Mucosa of stomach (tissue), 1 donor: ENCODE measurements around the gene TBCA.
"Not testable (repeated sequence)": the region's sequence is repeated elsewhere in the genome, so short reads cannot be mapped to it uniquely, and the experiment has no call there.

Experiments used
- H3K27me3 ChIP-seq: one replicate; pipeline ENCODE4 v1.7.0; 2013; ENCODE audit warnings: mild to moderate bottlenecking, low read length; ENCODE audit not compliant: control insufficient read depth, insufficient read depth
- H3K36me3 ChIP-seq: one replicate; pipeline ENCODE4 v1.7.0; 2013; ENCODE audit warnings: low read length; ENCODE audit not compliant: control insufficient read depth, insufficient read depth
- H3K4me1 ChIP-seq: one replicate; pipeline ENCODE4 v1.7.0; 2013; ENCODE audit warnings: mild to moderate bottlenecking, low read length; ENCODE audit not compliant: control insufficient read depth, insufficient read depth
- H3K4me3 ChIP-seq: one replicate; pipeline ENCODE4 v1.7.0; 2013; ENCODE audit warnings: low read length
- H3K9ac ChIP-seq: one replicate; pipeline ENCODE4 v1.7.0; 2013; ENCODE audit warnings: mild to moderate bottlenecking, low read length, moderate library complexity
- H3K9me3 ChIP-seq: one replicate; pipeline ENCODE4 v1.7.0; 2013; ENCODE audit warnings: mild to moderate bottlenecking, low read length, moderate library complexity; ENCODE audit not compliant: control insufficient read depth
- donor health status: Pancreatic carcinoma.

Gene TBCA

DNA sequence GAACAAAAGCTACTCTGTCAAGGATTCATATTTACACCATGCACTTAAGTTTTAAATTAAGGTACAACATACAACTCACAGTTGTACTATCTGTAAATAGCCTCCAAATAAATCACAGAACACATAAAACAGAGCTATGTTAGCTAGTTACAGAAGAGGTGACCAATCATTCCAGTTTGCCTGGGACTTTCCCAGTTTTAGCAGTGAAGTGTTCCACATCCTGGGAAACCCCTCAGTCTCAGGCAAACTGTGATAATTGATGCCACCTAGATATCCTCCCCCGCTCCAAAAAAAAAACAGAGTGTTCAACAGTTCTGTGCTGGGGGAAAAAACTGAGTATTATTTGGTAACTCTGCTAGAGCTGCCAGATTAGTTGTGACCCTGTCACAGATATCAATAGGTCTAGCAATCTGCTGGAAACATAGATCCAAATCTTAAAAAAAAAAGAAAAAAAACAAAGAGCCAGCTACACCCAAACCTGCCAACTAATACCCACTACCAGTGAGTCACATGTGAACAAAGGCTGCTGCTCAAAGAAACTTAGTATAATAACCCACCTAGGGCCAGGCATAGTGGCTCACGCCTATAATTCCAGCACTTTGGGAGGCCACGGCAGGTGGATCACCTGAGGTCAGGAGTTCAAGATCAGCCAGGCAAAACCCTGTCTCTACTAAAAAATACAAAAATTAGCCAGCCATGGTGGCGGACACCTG is 5.7 kb downstream of the TBCA start:
- Histone ChIP-seq H3K4me1 (peaks cover 8% of the 10 kb centered on the region), H3K9ac (no peak overlapping the region), H3K27me3 (no peaks in the 10 kb centered on the region), H3K9me3 (no peaks in the 10 kb centered on the region), H3K4me3 (no peak overlapping the region), H3K36me3 (no peaks in the 10 kb centered on the region)

DNA sequence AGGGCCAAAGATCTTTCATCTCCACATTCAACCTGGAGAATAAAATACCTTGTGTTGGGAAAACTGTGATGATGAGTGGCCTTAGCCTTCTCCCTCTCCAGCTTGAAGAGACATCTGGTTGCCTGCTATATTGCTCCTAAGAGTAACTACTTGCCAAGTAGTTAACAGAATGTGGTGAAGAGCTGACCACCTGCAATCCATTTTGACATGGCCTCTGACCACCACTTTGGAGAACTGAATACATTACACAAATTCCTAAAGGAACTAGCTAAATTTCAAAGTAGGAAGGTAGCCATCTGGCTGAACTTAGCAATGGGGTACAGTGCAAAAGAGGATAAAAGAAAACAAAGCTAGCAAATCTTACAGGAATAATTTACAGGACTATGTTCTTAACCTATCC is 7.2 kb downstream of the TBCA start:
- H3K4me3 ChIP-seq = no peak overlapping the region
- no peak overlapping the region for H3K9ac ChIP-seq
- H3K9me3 ChIP-seq = no peaks in the 10 kb centered on the region
- no peaks in the 10 kb centered on the region for H3K27me3 ChIP-seq
- H3K36me3 ChIP-seq = no peaks in the 10 kb centered on the region
- H3K4me1 ChIP-seq = peaks cover 4% of the 10 kb centered on the region

DNA sequence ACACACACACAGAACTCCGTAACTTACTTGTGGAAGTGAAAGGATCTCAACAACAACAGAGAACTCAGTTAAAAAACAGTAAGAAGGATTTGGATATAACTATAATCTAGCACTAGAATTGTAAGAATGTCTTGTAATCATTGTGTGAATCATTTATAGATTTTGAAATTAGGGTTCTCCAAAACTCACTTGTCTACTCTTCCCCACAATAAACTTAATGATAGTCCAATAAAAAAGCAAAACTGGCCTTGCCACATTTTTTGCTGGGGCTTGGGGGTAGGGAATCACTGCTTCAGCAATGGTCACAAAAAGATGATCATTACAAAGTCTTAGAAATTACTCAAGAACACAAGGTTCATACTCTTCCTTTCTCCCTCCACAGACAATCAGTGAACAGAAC is 8.8 kb downstream of the TBCA start:
- Histone ChIP-seq H3K4me3 (no peak overlapping the region), H3K27me3 (no peaks in the 10 kb centered on the region), H3K4me1 (peaks cover 4% of the 10 kb centered on the region), H3K36me3 (no peaks in the 10 kb centered on the region), H3K9ac (no peak overlapping the region), H3K9me3 (no peaks in the 10 kb centered on the region)

DNA sequence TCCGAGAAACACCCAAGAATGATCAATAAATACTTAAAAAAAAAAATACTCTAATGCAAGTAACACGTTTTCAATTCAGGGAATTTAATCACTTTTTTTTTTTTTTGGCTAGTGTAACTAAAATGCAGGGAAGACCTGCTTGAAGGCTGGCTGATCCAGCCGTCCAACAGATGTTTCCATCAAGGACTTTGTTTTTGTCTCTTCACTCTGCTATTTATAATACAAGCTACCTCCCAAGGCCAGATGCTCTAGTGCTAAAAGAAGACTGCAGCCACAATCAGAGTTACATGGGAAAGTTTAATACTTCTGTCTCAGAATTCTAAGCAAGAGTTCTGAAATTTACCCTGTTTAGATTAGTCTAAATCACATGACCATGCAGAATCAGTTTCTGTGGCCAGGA is 14.5 kb downstream of the TBCA start:
- H3K4me3 ChIP-seq = no peak overlapping the region
- H3K27me3 ChIP-seq = no peaks in the 10 kb centered on the region
- no peaks in the 10 kb centered on the region for H3K36me3 ChIP-seq
- H3K9ac ChIP-seq = no peak overlapping the region
- H3K9me3 ChIP-seq = no peaks in the 10 kb centered on the region
- H3K4me1 ChIP-seq = no peaks in the 10 kb centered on the region

DNA sequence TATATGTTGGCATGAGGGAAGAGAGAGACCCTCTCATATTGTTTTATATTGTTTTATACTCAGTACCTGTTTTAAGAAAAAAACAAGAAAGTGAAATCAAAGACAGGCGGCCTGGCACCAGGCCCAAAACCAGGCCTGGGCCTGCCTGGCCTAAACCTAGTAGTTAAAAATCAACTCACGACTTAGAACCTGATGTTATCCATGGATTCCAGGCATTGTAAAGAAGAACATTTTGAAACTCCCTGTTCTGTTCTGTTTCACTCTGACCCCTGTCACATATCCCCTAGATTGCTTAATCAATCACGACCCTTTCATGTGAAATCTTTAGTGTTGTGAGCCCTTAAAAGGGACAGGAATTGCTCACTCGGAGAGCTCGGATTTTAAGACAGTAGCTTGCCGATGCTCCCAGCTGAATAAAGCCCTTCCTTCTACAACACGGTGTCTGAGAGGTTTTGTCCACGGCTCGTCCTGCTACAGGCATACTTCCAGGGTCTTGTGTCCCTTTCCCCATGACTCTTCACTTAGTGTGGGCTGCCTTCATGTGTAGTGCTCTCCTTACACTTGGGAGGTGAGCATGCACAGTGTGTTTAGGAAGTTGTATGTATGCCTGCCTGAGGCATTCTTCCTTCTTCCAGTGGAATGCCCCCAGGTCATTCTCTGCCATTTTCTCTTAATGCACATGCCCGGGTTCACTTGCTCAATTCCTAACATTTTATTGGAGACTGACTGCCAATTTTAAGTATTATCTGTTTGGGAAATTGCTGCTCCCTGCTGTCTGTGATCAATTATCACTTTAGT is 17.8 kb downstream of the TBCA start:
- Histone ChIP-seq H3K9me3 (no peaks in the 10 kb centered on the region), H3K9ac (no peak overlapping the region), H3K4me3 (no peak overlapping the region)

DNA sequence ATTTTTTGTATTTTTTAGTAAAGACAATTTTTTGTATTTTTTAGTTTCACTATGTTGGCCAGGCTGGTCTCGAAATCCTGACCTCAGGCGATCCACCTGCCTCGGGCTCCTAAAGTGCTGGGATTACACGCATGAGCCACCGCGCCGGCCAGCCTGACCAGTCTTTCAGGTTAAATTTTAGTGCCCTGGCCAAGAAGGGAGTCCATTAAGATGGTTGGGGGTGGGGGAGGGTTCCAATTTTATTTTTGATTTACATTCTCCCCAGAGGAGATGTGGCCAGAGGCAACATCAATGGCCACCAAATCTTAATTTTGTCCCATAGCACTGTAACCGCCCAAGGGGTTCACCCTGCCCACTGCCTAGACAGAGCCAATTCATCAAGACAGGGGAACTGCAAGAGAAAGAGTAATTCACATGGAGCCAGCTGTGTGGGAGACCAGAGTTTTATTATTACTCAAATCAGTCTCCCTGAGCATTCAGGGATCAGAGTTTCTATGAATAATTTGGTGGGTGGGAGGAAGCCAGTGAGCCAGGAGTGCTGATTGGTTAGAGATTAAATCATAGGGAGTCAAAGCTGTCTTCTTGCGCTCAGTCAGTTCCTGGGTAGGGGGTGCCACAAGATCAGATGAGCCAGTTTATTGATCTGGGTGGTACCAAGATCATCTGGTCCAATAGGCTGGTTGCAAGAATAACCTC is 24.7 kb downstream of the TBCA start:
- H3K4me1 ChIP-seq = peaks cover 7% of the 10 kb centered on the region
- no peak overlapping the region for H3K9ac ChIP-seq
- no peaks in the 10 kb centered on the region for H3K36me3 ChIP-seq
- H3K4me3 ChIP-seq = no peak overlapping the region
- no peaks in the 10 kb centered on the region for H3K9me3 ChIP-seq
- no peaks in the 10 kb centered on the region for H3K27me3 ChIP-seq

More for the DNA sequence above, 17.8 kb downstream of the TBCA start:
- Histone ChIP-seq H3K4me1 (no peaks in the 10 kb centered on the region), H3K27me3 (no peaks in the 10 kb centered on the region), H3K36me3 (no peaks in the 10 kb centered on the region)

DNA sequence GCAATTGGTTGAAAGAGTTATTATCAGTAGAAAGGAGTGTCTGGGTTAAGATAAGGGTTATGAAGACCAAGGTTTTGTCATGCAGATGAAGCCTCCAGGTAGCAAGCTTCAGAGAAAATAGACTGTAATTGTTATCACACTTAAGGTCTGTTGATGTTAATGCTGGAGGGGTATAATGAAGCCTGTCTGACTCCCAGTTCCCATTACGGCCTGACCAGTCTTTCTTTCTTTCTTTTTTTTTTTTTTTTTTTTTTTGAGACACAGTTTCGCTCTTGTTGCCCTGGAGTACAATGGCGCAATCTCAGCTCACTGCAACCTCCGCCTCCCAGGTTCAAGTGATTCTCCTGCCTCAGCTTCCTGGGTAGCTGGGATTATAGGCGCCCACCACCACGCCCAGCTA is 25.2 kb downstream of the TBCA start:
- H3K4me3 ChIP-seq, H3K27me3 ChIP-seq, H3K9ac ChIP-seq, H3K9me3 ChIP-seq, H3K4me1 ChIP-seq, H3K36me3 ChIP-seq: not testable (repeated sequence)

DNA sequence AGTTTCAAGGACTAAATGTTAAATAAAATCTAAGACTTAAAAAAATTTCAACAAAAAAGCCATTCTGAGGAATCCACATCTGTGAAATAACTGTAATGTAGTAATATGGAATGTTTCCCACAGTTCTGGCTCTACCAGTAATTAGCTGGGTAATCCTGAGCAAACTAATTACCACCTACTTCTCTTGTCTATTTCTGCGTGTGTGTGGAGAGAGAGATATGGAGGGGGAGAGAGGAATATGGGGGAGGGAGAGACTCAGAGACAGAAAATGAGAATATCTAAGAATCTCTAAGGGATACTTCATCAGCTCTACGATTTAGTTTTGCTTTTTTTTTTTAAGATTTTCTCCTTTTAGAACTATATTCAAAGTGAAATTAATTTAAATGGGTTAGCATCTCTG is 28.0 kb downstream of the TBCA start:
- Histone ChIP-seq H3K4me3 (no peak overlapping the region), H3K4me1 (peaks cover 7% of the 10 kb centered on the region), H3K36me3 (no peaks in the 10 kb centered on the region), H3K9me3 (no peaks in the 10 kb centered on the region), H3K27me3 (no peaks in the 10 kb centered on the region), H3K9ac (no peak overlapping the region)

DNA sequence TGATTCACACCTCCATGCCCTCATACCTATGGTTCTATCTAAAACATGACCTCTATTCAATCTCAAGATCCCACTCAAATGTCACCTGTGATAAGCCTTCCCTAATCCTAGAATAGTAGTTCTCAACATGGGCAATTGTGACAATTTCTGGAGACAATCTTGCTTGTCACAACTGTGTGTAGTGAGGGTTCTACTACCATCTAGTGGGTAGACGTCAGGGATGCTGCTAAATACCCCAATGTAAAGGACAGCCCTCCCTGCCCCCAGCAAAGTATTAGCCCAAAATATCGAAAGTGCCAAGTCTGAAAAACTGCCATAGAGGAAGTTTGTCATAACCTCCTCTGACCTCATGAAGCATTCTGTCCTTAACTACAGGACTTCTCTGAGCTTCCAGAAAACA is 32.0 kb downstream of the TBCA start:
- H3K27me3 ChIP-seq = no peaks in the 10 kb centered on the region
- no peak overlapping the region for H3K4me3 ChIP-seq
- no peaks in the 10 kb centered on the region for H3K9me3 ChIP-seq
- H3K4me1 ChIP-seq = no peaks in the 10 kb centered on the region
- H3K36me3 ChIP-seq = no peaks in the 10 kb centered on the region
- no peak overlapping the region for H3K9ac ChIP-seq

DNA sequence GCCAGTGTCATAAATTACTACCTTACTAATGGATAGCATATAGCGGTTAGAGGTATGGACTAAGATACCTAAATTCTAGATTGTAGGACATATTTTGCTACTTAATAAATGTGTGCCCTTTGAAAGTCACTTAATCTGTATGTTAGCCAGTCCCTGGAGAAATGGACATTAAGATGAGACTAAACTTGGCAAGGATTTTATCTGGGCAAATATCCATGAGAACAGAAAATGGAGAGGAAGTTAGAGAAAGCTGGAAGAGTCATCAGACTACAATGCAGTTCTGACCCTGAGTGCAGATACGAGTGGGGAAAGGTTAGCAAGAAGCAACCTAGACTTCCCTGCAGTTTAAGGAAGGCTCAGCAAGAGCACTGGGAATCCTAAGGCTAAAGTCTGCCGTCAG is 33.0 kb downstream of the TBCA start:
- Histone ChIP-seq H3K4me3 (no peak overlapping the region), H3K9ac (no peak overlapping the region), H3K4me1 (no peaks in the 10 kb centered on the region), H3K36me3 (no peaks in the 10 kb centered on the region), H3K9me3 (no peaks in the 10 kb centered on the region), H3K27me3 (no peaks in the 10 kb centered on the region)

DNA sequence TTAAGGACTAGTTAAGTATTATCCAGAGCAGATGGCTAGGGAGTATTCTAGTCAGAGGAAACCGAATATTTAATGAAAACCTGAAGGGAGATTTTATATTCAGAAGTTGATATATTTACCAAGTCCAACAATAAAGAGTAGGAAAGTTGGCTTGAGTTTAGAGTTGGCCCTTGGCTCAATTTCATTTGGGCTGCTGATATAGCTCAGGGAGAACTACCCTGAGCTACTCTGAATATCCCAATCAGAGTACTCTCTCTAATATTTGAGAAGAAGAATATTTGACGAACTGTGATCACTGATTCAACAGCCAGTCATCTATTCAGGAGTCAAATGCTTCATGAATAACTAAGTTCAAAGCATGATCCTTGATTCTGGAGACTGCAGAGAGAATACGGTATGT is 34.5 kb downstream of the TBCA start:
- H3K4me1 ChIP-seq = no peaks in the 10 kb centered on the region
- no peaks in the 10 kb centered on the region for H3K27me3 ChIP-seq
- no peak overlapping the region for H3K9ac ChIP-seq
- no peak overlapping the region for H3K4me3 ChIP-seq
- no peaks in the 10 kb centered on the region for H3K9me3 ChIP-seq
- H3K36me3 ChIP-seq = no peaks in the 10 kb centered on the region

DNA sequence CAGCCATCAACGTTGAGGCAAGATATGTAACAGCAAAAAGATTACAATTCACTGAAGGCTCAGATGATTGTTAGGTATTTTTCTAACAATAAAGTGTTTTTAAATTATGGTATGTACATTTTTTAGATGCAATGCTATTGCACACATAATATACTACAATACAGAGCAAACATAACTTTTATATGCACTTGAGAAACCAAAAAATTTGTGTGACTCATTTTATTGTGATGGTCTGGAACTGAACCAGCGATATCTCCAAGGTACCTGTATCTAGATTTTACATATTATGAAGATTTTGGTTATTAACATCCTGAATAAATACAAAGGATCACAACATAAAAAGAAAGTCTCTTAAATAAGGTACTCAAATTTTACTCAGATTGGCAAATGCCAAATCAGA is 41.3 kb downstream of the TBCA start:
- Histone ChIP-seq H3K4me3 (no peak overlapping the region), H3K4me1 (no peaks in the 10 kb centered on the region), H3K9ac (no peak overlapping the region), H3K36me3 (no peaks in the 10 kb centered on the region), H3K9me3 (no peaks in the 10 kb centered on the region), H3K27me3 (no peaks in the 10 kb centered on the region)
